Fibroblast of the aortic adventitia (primary cell): Measurements from ENCODE around the gene LCE1D. TPM values are rescaled to one million over a fixed set of nuclear protein-coding genes. Genes with fewer than 3 reads are reported as not detected.

Experiments
- DNase-seq: peaks from one replicate; pipeline ENCODE4 v3.0.0-alpha.2; 2010; ENCODE audit warnings: low read depth
- H3K4me3 ChIP-seq: 2 replicates; pipeline ENCODE4 v1.5.1; 2011; ENCODE audit warnings: low read depth, mild to moderate bottlenecking, control low read depth, low read length, moderate library complexity
- total RNA-seq: library from RNA; depleted of rRNA; stranded (reverse); fragments of >200 nt; gene quantifications from 2 replicates; pipeline ENCODE4 v1.2.3, GENCODE V29; 2012; ENCODE audit warnings: low replicate concordance
- TF ChIP-seq, protein P1 (sequence below): IDR thresholded peaks from 2 replicates; pipeline ENCODE4 v1.5.1; 2011; ENCODE audit warnings: mild to moderate bottlenecking, low read length, control low read depth, inconsistent platforms; ENCODE audit not compliant: insufficient read depth

LCE1D gene
- total RNA-seq, 1 donor = not detected

DNA sequence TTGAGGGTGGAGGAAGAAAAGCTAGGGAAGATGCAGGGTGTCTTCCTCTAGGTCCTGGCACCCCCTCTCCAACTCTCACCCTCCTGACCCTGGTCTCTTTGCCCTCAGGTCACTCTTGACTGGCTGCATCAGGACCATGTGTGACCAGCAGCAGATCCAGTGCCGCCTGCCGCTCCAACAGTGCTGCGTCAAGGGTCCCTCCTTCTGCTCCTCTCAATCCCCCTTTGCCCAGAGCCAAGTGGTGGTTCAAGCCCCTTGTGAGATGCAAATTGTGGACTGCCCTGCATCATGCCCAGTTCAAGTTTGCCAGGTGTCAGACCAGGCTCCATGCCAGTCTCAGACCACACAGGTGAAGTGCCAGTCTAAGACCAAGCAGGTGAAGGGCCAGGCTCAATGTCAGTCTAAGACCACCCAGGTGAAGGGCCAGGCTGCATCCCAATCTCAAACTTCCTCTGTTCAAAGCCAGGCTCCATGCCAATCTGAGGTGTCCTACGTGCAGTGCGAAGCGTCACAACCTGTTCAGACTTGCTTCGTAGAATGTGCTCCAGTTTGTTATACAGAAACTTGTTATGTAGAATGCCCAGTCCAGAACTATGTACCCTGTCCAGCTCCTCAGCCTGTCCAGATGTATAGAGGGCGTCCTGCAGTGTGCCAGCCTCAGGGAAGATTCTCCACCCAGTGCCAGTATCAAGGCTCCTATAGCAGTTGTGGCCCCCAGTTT, 36.9 kb upstream of the LCE1D start:
- DNase-seq = no peak
- TF ChIP-seq, protein P1, sequence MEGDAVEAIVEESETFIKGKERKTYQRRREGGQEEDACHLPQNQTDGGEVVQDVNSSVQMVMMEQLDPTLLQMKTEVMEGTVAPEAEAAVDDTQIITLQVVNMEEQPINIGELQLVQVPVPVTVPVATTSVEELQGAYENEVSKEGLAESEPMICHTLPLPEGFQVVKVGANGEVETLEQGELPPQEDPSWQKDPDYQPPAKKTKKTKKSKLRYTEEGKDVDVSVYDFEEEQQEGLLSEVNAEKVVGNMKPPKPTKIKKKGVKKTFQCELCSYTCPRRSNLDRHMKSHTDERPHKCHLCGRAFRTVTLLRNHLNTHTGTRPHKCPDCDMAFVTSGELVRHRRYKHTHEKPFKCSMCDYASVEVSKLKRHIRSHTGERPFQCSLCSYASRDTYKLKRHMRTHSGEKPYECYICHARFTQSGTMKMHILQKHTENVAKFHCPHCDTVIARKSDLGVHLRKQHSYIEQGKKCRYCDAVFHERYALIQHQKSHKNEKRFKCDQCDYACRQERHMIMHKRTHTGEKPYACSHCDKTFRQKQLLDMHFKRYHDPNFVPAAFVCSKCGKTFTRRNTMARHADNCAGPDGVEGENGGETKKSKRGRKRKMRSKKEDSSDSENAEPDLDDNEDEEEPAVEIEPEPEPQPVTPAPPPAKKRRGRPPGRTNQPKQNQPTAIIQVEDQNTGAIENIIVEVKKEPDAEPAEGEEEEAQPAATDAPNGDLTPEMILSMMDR = no peak
- H3K4me3 ChIP-seq = no peak overlapping the region

- no peak overlapping the region for H3K4me3 ChIP-seq
- TF ChIP-seq, protein P1 = no peak
- no peak for DNase-seq
Measured at GRCh38 chr1:152760551-152761190, 35.9 kb upstream of the LCE1D start.

GRCh38 chr1:152761609-152762213, 34.8 kb upstream of the LCE1D start:
- TF ChIP-seq, protein P1 = no peak
- DNase-seq = no peak
- no peak overlapping the region for H3K4me3 ChIP-seq

DNA sequence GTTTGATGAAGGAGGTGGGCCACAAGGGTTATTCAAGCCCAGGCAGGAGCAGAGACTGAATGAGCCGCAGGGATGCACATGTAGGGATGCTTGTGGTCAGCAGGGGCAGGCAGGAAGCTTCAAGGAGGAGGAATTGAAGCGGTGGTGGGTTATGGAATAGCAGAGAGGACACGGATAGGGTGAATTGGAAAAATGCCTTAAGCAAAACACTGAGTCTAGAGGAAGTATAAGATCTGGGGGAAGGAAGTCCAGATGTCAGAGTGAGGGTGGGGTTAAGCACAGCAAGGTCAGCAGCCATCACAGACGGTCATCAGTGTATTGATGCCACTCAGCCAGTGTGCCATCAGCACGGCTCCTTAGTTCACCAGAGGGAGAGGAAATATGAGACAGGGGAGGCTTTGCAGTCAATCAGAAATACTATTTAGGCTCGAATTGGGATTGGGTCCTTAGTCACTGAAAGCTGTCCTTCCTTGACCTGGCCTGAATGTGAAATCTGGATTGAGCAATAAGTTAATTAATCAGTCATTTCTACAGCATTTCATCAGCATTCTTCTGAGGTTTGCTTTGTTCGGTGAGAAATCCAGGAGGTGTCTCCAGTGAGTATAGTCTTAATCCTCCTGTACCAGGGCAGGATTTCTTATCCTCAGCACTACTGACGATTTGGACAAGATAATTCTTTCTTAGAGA, 27.5 kb upstream of the LCE1D start:
- TF ChIP-seq, protein P1 = no peak
- no peak overlapping the region for H3K4me3 ChIP-seq
- peak; percentile 25 for DNase-seq

- TF ChIP-seq, protein P1 = no peak
- no peak overlapping the region for H3K4me3 ChIP-seq
- no peak for DNase-seq
Measured at GRCh38 chr1:152770411-152770810, 26.1 kb upstream of the LCE1D start.

- H3K4me3 ChIP-seq = no peak within 1 kb of the TSS
- DNase-seq = no peak
- TF ChIP-seq, protein P1 = no peak
Measured at GRCh38 chr1:152774875-152775274, 21.6 kb upstream of the LCE1D start, which contains the start of gene LCE1F. TSS of gene LCE1F (plus strand) at chr1:152775140. CDS start at chr1:152776372, 1,232 bp downstream.
